GM21367 (cell line): ENCODE results near the gene COG5.

Source experiments
- ATAC-seq: cut with Tn5 transposase; IDR thresholded peaks from one replicate; pipeline ENCODE4 v1.9.1; 2021; ENCODE audit not compliant: unreplicated experiment

The COG5 gene

GRCh38 chr7:107344286-107344685 lies 219.4 kb downstream of the COG5 start:
- no peak for ATAC-seq

GRCh38 chr7:107338080-107338479 lies 225.6 kb downstream of the COG5 start:
- ATAC-seq = no peak

DNA sequence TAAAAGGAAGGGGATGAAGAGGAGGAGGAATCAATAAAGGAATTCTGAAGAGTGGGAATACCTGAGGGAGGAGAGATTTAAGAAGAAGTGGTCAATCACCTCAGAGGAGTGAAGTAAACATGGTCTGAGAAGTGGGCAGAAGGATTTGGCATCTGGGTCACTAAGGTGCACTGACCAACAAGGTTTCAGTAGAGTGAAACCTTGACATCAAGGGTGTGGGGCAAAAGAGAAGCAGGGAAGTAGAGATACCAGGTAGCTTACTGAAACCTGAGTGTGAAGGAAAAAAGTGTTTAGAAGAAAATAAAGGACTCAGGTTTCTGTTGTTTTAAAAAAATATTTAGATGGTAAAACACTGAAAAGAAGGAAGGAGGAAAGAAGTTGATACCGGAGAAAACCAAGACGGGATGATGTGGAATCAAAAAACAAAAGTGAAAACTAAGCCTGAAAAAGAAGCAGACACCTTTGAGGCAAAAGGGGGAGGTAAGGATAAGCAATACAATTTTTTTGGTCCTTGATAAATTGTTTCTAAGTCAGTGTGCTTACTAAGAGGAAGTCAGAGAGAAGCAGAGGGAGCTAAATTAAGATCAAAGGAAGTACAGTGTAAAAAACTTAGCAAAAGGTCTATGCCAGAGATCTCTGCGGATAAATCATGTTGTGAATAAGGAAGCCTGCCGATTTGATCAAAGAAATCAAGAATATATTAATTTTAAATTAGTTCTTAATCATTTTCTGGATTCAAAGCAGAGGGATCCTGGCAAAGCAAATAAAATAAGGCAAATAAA lies 231.0 kb downstream of the COG5 start:
- ATAC-seq = no peak

DNA sequence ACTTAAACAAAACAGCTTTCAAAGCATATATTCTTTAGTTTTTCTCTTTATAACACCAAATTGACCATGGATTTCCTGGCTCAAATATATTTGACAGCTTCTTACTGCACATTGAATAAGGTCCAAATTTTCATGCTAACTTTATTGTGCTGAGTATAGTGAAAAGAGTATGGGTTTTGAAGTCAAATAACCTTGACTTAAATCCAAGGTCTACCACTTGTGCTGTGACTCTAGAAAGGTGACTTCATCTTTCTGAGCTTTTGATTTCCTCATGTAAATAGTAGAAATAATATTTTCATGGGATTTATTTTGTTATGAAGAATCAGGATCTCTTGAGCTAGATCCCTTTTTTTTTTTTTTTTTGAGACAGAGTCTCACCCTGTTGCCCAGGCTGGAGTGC lies 233.2 kb downstream of the COG5 start:
- ATAC-seq = no peak

DNA sequence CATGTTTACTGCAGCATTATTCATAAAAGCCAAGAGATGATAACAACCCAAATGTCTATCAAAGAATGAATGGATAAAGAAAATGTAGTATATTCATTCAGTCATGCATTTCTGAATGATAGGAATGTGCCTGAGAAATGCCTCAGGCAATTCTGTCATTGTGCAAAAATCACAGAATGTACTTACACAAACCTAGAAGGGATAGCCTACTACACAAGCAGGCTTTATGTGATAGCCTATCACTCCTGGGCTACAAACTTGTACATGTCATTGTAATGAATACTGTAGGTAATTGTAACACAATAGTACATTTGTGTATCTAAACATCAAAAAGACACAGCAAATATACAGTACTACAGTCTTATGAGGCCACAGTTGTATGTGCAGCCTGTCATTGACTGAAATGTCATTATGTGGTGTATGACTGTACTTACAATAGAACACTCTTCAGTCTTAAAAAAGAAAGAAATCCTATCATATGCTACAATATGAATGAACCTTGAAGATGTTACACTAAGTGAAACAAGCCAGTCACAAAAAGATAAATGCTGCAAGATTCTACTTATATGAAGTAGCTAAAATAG lies 235.6 kb downstream of the COG5 start:
- no peak for ATAC-seq

DNA sequence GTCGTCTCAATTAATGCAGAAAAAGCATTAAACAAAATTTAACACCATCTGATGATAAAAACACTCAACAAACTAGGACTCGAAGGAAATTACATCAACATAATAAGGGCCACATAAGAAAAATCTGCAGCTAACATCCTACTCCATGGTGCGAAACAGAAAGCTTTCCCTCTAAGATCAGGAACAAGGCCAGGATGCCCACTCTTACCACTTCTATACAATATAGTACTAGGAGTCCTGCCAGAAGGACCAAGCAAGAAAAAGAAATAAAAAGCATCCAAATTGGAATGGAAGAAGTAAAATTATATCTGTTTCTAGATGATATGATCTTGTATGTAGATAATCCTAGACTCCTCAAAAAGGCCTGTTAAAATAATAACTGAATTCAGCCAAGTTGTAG lies 237.7 kb downstream of the COG5 start:
- no peak for ATAC-seq

GRCh38 chr7:107322015-107322414 lies 241.7 kb downstream of the COG5 start:
- ATAC-seq = no peak

GRCh38 chr7:107321611-107322010 lies 242.1 kb downstream of the COG5 start:
- no peak for ATAC-seq

DNA sequence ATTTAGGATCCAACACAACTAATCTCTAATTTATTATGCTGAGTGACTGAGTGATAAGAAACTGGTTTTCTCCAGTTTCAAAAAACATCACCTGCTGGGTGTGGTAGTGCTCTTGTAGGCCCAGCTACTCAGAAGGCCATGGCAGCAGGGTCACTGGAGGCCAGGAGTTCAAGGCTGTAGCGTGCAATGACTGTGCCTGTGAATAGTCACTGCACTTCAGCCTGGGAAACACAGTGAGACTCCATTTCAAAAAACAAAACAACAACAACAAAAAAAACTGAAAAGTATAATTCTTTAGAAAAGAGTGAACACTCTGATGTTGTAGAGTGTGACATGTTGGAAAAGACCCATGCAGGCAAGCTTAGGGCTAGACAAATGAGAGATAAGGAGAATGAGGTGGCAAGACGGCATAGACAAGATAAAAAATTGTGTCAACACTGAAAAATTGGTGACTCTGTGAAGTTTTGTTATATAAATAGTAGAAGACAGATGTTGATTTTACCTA lies 243.9 kb downstream of the COG5 start:
- ATAC-seq = no peak

- ATAC-seq = no peak
Measured at GRCh38 chr7:107318523-107319160, 245.1 kb downstream of the COG5 start.

- ATAC-seq = no peak
Measured at GRCh38 chr7:107315716-107316220, 248.0 kb downstream of the COG5 start.

DNA sequence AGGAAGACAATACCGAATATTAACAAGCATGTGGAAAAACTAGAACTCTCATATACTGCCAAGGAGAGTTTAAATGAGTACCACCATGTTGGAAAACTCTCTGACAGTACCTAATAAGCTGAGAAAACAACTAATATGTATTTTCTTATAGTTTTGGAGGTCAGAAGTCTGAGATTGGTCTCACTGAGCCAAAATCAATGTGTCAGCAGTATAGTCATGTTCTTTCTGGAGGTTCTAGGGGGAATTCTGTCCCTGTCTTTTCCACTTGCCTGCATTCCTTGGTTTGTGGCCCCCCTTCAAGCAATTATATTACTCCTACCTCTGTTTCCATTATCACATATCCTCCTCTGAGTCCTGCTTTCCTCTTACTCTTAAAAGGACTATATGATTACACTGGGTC lies 250.4 kb downstream of the COG5 start:
- ATAC-seq = no peak

DNA sequence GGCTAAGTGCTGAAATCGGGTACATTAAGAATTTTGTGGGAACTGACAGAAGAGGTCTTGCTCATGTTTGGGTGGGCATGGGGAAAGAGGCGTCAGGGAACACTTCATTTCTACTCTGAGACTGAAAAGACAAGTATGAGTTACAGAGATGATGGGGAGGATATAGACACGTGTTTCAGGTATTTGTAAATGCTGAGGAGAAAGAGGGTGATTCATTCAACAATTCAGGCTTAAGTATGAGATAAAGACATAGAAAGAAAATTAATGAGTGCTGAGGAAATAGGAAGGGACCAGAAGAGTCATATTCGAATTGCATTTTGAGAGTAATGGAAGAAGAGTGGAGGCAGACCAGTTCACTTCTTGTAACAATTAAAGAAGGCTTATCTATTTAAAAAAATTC lies 251.3 kb downstream of the COG5 start:
- no peak for ATAC-seq

DNA sequence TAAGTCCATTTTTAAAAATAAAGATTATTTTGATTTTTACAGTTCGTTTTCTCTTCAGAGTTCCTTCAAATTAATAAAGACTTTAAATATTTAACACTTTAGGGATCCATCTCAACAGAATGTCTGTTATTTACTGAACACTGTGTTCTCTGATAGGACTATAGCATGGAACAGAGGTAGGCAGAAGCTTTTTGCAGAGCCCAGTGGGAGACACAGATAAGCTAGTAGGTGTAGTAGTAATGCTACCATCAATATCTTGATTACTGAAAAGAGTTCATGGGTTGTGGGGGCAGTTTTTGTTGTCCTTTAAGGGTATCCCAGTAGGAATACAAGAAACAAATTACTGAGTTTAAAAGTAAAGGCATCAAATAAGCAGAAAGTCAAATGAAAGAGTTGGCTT lies 254.4 kb downstream of the COG5 start:
- no peak for ATAC-seq

- no peak for ATAC-seq
Measured at GRCh38 chr7:107304636-107305035, 259.1 kb downstream of the COG5 start.

DNA sequence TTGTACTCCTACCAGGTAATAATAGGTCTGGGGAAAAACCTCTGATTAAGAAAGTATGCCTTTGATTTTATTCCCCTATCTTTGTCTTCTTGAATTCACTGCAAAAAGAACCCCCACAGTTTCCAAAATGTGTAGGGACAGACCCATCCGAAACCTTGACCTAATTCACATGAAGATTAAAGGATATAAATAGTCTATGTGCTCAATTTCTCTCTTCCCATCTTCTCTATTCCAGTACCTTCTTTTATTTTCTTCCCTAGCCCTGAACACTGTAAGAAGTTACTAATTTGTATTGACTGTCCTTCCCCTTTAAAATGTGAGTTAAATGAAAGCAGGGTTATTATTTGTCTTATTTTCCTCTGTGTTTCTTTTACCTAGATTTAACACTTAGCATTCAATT lies 259.7 kb downstream of the COG5 start:
- no peak for ATAC-seq

DNA sequence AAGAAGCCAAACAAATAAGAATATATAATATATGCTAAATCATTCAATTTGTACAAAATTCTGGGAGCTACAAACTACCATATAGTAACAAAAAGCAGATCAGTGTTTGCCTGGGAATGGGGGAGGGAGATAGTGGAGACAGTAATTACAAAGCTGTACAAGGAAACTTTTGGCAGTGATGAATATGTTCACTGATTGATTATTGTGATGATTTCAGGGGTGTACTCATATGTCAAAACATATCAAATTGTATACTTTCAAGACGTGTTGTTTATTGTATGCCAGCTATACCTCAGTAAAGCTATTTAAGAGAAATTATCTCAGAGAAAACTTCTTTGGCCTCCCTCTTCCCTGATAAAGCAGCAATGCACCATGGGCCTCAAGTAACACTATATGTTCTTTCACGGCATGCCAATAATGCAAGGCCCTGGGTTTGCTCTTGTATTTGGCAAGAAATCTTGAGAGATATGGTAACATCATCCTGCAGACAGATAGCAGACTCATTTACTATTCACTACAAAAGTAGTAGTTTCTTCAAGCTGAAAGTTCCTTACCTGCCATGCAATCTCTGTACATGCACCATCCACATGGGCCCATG lies 261.4 kb downstream of the COG5 start:
- ATAC-seq = no peak

DNA sequence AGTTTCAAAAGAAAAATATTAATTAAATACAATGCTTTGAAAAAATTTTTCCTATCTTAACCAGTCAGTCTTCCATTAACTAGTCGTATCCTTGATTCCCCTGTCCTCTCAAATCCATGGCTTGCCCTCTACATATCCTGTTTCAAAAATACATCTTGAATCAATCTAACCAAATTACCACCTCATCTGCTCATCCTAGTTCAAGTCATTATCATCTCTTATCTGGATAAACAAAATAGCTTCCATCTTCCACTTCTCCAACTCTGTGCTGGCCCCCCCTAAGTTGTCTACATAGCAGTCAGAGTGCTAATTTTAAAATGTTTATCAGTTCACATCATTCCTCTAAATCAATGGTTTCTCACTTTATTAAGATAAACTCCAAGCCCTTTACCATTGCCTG lies 269.5 kb downstream of the COG5 start:
- ATAC-seq = no peak

GRCh38 chr7:107292591-107292990 lies 271.1 kb downstream of the COG5 start:
- no peak for ATAC-seq

DNA sequence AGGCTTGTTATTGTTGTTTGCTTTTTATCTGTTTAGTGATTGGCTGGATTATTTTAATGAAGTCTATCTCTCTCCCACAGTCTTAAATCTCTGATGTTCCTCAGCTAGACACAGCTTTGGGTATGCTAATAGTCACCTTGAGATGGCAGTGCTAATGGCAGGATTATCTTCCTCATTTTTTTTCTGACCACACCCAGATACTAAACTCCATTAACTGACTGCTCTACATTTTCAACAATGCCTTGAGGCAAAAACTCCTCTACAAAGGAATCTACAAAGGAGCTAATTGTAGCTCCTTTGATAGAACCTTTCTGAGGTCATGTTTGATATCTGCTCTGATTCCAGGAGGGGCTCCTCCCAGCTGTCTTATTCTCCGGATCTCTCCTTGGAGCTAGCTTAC lies 272.3 kb downstream of the COG5 start:
- no peak for ATAC-seq

GRCh38 chr7:107286751-107287621 lies 276.7 kb downstream of the COG5 start:
- ATAC-seq = no peak
